HUES48 (cell line): Measurements from ENCODE around the gene PACSIN1.
"Not testable (repeated sequence)": the region's sequence is repeated elsewhere in the genome, so short reads cannot be mapped to it uniquely, and the experiment has no call there.

ENCODE experiments used
- H3K27ac ChIP-seq: one replicate; pipeline ENCODE4 v1.7.0; 2013; ENCODE audit warnings: low read depth, low read length, inconsistent platforms
- H3K27me3 ChIP-seq: 2 replicates; pipeline ENCODE4 v1.6.1; 2013; ENCODE audit warnings: mild to moderate bottlenecking, low read length; ENCODE audit not compliant: control insufficient read depth, insufficient read depth
- H3K36me3 ChIP-seq: 2 replicates; pipeline ENCODE4 v1.6.1; 2013; ENCODE audit warnings: low read length; ENCODE audit not compliant: control insufficient read depth, insufficient read depth
- H3K4me1 ChIP-seq: 2 replicates; pipeline ENCODE4 v1.6.1; 2013; ENCODE audit warnings: mild to moderate bottlenecking, low read length; ENCODE audit not compliant: control insufficient read depth, insufficient read depth
- H3K4me3 ChIP-seq: 2 replicates; pipeline ENCODE4 v1.5.1; 2013; ENCODE audit warnings: mild to moderate bottlenecking, low read depth, low read length
- H3K9ac ChIP-seq: 2 replicates; pipeline ENCODE4 v1.6.1; 2013; ENCODE audit warnings: mild to moderate bottlenecking, low read depth, low read length, moderate library complexity
- H3K9me3 ChIP-seq: 2 replicates; pipeline ENCODE4 v1.6.1; 2013; ENCODE audit warnings: low read length; ENCODE audit not compliant: control insufficient read depth, insufficient read depth

PACSIN1 gene

DNA sequence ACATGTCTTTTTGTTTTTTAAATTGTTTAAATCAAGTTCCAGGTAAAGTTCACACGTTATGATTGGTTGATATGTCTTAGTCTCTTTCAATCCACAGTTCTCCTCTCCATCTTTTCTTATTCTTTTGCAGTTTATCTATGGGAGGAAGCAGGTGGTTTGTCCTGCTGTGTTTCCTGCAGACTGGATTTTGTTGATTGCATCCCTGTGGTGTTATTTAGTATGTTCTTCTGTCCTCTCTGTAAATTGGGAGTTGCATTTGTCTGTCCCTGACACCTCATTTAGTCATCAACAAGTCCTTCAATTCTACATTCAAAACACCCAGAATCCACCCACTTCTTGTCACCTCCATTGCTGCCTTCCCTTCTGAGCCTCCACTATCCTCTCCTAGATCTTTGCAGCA is 8.1 kb downstream of the PACSIN1 start:
- H3K27me3 ChIP-seq, result no peaks in the 10 kb centered on the region
- no peak overlapping the region for H3K9ac ChIP-seq
- H3K9me3 ChIP-seq, result no peaks in the 10 kb centered on the region
- no peak overlapping the region for H3K4me3 ChIP-seq
- H3K4me1 ChIP-seq, result peaks cover 9% of the 10 kb centered on the region
- no peak overlapping the region for H3K27ac ChIP-seq
- no peaks in the 10 kb centered on the region for H3K36me3 ChIP-seq

DNA sequence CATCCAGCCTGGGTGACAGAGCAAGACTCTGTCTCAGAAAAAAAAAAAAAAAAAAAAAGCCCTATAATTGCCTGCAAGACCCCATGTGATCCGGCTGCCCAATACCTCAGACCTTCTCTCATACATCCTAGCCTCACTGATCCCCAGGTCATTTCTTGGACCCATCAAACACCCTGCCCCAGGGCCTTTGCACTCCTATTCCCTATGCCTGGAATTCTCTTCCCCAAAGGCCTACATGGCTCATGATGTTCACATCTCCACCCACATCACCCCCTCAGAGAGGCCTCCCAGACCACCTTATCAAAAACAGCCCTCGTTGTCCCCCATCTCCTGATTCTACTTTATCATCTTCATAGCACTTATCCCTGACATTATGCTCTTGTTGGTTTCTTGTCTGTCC is 8.9 kb downstream of the PACSIN1 start:
- H3K9me3 ChIP-seq, result no peaks in the 10 kb centered on the region
- H3K27ac ChIP-seq, result no peak overlapping the region
- H3K4me1 ChIP-seq, result peaks cover 9% of the 10 kb centered on the region
- no peaks in the 10 kb centered on the region for H3K36me3 ChIP-seq
- H3K4me3 ChIP-seq, result no peak overlapping the region
- H3K9ac ChIP-seq, result no peak overlapping the region
- no peaks in the 10 kb centered on the region for H3K27me3 ChIP-seq

DNA sequence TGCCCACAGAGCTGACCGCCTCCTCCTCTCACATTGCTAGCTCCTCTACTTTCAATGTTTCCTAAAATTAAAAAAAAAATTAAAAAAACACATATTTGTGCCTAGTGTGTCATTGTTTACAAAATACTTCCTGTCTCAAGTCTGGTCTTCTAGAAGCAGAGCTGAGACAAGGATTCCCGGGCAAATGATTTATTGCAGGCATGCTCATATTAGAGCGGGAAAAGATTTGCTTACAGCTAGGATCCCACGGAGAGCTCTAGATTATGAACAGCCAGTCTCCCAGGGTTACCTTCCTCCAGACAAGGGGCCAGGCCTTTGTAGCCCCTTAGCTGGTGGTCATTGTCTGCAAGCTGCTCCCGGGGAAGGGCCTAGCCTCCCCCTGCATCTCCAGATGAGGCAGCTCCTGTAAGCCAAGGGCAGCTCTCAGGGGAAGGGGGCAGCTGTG is 9.4 kb downstream of the PACSIN1 start:
- Histone ChIP-seq H3K4me3 (no peak overlapping the region), H3K4me1 (peaks cover 9% of the 10 kb centered on the region), H3K36me3 (no peaks in the 10 kb centered on the region), H3K9me3 (no peaks in the 10 kb centered on the region), H3K9ac (no peak overlapping the region), H3K27ac (no peak overlapping the region), H3K27me3 (no peaks in the 10 kb centered on the region)

DNA sequence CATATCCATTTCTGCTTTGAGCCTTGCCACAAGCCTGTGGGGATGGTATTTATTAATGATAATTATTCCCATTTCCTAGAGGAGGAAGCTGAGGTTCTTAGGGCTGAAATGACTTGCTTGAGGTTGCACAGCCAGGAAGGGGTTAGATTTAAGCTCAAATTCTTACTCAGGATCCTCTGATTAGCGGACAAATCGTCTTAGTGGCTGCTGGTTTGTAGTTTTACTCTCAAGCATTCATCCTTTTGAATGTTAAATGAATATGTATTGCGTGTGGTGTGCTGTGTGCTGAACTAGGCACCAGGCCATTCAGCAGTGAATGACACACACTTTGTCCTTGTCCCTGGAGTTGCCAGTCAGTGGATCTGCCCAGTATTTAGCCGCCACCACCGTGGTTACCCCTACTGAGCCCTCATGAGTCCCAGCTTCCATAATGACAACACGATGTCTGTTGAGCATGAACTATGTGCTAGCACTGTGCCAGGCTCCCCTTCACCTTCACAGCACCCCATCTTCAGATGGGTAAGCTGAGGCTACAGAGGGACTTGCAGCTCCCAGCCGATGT is 10.0 kb downstream of the PACSIN1 start:
- Histone ChIP-seq H3K9ac (no peak overlapping the region), H3K27ac (no peak overlapping the region), H3K27me3 (no peaks in the 10 kb centered on the region), H3K4me1 (peaks cover 9% of the 10 kb centered on the region), H3K9me3 (no peaks in the 10 kb centered on the region), H3K4me3 (no peak overlapping the region), H3K36me3 (no peaks in the 10 kb centered on the region)

DNA sequence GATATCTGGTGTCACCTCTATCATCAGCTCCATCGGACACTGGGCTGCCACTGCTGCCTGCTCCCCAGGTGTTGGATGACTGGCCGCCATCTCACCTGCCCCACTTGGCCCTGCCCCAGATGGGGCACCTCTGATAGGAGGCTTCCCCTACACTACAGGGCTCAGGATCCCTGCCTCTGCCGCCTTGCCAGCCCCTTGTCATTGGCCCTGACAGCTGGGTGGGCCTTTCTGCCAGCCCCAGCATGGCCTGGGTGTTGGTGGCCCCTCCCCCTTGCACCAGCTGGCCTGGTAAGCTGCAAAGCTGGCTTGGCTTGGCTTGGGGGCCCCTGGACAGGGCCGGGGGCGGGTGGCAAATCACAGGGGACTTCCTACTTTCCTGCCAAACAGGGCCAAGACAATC is 10.6 kb downstream of the PACSIN1 start:
- no peak overlapping the region for H3K4me3 ChIP-seq
- no peak overlapping the region for H3K27ac ChIP-seq
- H3K9ac ChIP-seq, result no peak overlapping the region
- no peaks in the 10 kb centered on the region for H3K36me3 ChIP-seq
- H3K4me1 ChIP-seq, result peaks cover 9% of the 10 kb centered on the region
- no peaks in the 10 kb centered on the region for H3K9me3 ChIP-seq
- H3K27me3 ChIP-seq, result no peaks in the 10 kb centered on the region

DNA sequence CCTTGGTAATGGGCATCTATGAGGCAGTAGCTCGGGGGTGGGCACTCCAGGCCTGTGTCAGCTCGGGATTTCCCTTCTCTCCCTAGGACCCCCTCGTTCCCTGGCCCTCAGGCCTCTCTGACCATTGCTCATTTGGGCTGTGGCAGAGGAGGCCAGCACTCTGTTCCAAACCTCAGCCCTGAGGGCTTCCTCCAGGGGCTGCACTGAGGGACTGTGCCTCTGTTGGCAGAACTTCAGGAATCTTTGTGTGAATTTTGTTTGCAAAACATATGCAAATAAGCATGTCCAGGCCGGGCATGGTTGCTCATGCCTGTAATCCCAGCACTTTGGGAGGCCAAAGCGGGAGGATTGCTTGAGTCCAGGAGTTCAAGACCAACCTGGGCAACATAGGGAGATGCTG is 11.0 kb downstream of the PACSIN1 start:
- no peaks in the 10 kb centered on the region for H3K9me3 ChIP-seq
- no peak overlapping the region for H3K4me3 ChIP-seq
- H3K9ac ChIP-seq, result no peak overlapping the region
- no peaks in the 10 kb centered on the region for H3K27me3 ChIP-seq
- no peak overlapping the region for H3K27ac ChIP-seq
- H3K4me1 ChIP-seq, result peaks cover 9% of the 10 kb centered on the region
- H3K36me3 ChIP-seq, result no peaks in the 10 kb centered on the region

DNA sequence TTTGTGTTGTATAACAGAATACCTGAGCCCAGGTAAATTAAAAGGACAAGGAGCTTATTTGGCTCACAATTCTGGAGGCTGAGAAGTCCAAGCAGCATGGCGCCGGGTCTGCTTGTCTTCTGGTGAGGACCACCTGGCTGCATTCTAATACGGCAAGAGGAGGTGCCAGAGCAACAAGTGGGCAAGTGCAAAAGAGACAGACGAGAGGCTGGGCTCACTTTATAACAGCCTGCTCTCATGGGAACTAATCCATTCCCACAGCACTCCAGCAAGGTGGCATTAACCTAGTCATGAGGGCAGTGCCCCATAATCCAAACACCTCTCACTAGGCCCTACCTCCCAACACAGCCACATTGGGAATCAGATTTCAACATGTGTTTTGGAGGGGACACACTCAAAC is 12.9 kb downstream of the PACSIN1 start:
- H3K27ac ChIP-seq, result no peak overlapping the region
- no peak overlapping the region for H3K4me3 ChIP-seq
- no peaks in the 10 kb centered on the region for H3K36me3 ChIP-seq
- H3K4me1 ChIP-seq, result peaks cover 9% of the 10 kb centered on the region
- no peaks in the 10 kb centered on the region for H3K9me3 ChIP-seq
- H3K9ac ChIP-seq, result no peak overlapping the region
- H3K27me3 ChIP-seq, result no peaks in the 10 kb centered on the region

DNA sequence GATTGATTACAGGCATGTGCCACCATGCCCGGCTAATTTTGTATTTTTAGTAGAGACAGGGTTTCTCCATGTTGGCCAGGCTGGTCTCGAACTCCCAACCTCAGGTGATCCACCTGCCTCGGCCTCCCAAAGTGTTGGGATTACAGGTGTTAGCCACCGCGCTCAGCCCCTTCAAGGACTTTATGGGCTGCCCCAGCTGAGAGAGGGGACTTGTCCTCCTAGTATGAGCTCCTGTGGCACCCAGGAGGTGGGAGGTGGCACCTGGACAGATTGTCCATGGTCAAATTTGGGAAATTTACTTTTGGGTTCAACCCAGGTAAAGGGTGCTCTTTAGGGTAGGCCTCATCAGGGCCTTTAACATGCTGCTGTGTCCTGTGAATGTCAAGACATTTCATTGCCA is 17.9 kb downstream of the PACSIN1 start:
- H3K4me1 ChIP-seq, H3K27ac ChIP-seq, H3K4me3 ChIP-seq, H3K27me3 ChIP-seq, H3K36me3 ChIP-seq, H3K9me3 ChIP-seq, H3K9ac ChIP-seq: not testable (repeated sequence)

DNA sequence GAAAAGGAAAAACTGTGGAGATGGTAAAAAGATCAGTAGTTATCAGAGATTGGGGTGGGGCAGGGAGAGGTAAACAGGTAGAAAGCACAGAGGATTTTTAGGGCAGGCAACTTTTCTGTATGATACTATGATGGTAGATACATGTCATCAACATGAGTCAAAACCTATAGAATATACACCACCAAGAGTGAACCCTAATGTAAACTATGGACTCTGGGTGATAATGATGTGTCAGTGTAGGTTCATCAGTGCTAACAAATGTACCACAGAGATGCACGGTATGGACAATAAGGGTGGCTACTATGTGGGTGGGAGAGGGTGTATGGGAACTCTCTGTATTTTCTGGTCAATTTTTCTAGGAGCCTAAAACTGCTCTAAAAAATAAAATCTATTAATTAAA is 18.5 kb downstream of the PACSIN1 start:
- H3K9ac ChIP-seq, result no peak overlapping the region
- H3K4me1 ChIP-seq, result no peaks in the 10 kb centered on the region
- no peak overlapping the region for H3K27ac ChIP-seq

DNA sequence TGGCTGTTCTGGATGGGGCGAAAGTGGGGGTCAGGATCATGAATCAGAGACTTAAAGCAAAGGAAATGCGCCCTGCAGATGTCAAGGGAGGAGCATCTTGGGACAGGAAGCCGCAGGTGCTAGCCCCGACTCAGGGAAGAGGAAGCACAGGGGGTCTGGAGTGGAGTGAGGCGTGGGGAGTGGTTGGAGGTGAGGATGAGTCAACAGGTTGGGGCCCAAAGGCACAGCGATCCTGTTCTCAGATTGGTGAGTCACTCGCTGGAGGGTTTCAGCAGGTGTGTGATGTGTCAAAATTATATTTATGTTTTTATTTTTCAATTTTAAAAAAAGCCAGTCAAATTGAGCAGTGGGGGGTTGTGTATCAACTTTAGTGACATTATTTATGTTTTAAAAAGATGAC is 19.0 kb downstream of the PACSIN1 start:
- H3K9me3 ChIP-seq, result no peaks in the 10 kb centered on the region
- no peak overlapping the region for H3K27ac ChIP-seq
- no peak overlapping the region for H3K9ac ChIP-seq
- H3K36me3 ChIP-seq, result no peaks in the 10 kb centered on the region
- no peaks in the 10 kb centered on the region for H3K4me1 ChIP-seq
- H3K4me3 ChIP-seq, result no peak overlapping the region
- no peaks in the 10 kb centered on the region for H3K27me3 ChIP-seq

More for the DNA sequence above, 18.5 kb downstream of the PACSIN1 start:
- H3K36me3 ChIP-seq, result no peaks in the 10 kb centered on the region
- no peaks in the 10 kb centered on the region for H3K9me3 ChIP-seq
- H3K27me3 ChIP-seq, result no peaks in the 10 kb centered on the region
- no peak overlapping the region for H3K4me3 ChIP-seq

DNA sequence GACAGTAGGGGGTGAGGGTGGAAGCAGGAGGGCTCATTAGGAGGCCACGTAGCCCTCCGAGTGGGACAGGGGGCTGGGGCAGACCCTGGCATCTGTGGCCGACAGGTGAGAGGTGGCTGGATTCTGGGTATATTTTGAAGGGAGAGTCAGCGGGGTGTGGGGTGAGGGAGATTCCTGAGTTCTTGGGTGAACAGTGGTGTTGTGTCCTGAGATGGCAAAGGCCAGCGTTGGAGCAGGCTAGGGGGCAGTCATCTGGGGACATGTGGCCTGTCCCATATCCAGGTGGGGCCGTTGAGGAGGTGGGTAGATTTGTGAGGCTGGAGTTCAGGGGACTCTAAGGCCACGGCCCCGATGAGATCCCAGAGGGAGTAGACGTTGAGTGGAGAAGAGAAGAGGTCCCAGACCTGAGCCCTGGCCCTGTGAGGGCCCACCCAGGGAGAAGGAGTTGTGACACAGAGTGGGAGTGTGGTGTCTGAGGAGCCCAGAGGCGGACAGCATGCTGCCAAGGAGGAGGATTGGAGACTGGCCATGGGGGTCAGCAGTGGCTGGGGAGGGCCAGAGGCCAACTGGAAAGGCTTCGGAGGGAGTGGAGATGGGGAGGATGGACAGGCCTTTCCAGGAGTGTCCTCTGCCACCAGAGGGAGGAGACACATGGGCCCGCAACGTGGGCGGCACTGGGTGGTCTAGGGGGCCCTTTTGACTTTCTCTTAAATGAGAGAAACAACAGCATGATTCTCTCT is 19.6 kb downstream of the PACSIN1 start:
- Histone ChIP-seq H3K9ac (no peak overlapping the region), H3K36me3 (no peaks in the 10 kb centered on the region), H3K9me3 (no peaks in the 10 kb centered on the region), H3K27me3 (no peaks in the 10 kb centered on the region), H3K27ac (no peak overlapping the region), H3K4me1 (no peaks in the 10 kb centered on the region), H3K4me3 (no peak overlapping the region)
